Activated CD8-positive, alpha-beta memory T cell treated with anti-CD3 and anti-CD28 coated beads for 36 hours (primary cell): ENCODE measurements around the gene ZNF385D. TPM values are rescaled to one million over a fixed set of nuclear protein-coding genes. Genes with fewer than 3 reads are reported as not detected.
"Not testable (repeated sequence)": the region's sequence is repeated elsewhere in the genome, so short reads cannot be mapped to it uniquely, and the experiment has no call there.

ENCODE experiments used
- CTCF ChIA-PET: fragments of 350-600 bp; sonication (Branson Sonifier 250); formaldehyde crosslinking; loops from one replicate; lab custom pipeline; 2021; ENCODE audit warnings: antibody characterized with exemption; lab: Charles Lee
- POLR2A ChIA-PET: fragments of 350-600 bp; sonication (Branson Sonifier 250); formaldehyde crosslinking; loops from one replicate; lab custom pipeline; 2021; ENCODE audit warnings: antibody characterized with exemption; lab: Charles Lee
- total RNA-seq, 2 experiments: library from RNA; stranded (reverse); gene quantifications; one replicate each; pipeline ENCODE4 v1.2.3, GENCODE V29; 2021

ZNF385D gene
- total RNA-seq, 2 experiments from 2014 or later, result not detected

- ChIA-PET CTCF (no interaction called here), POLR2A (no interaction called here)
Observed at GRCh38 chr3:21411058-21411457, 340.0 kb downstream of the ZNF385D start.

DNA sequence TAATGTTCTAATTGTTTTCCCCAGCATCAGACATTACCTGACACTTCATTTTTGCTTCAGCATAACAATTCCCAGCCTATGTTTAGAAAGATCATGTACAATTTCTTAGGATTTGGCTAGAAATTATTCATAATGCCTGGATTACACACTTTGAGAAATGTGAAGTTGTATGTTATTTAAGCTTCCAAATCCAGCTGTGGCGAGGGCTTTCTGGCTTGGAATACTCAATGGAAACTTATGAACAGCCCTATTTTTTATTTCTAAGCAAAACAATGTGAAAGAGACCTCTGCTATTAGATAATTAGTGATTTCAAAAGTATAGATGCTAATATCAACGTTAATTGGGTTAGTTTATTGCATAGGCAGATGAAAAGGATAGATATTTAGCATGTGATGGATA, 341.6 kb downstream of the ZNF385D start:
- CTCF ChIA-PET, result no interaction called here
- POLR2A ChIA-PET, result no interaction called here

GRCh38 chr3:21407743-21408142, 343.3 kb downstream of the ZNF385D start:
- ChIA-PET CTCF (no interaction called here), POLR2A (no interaction called here)

- CTCF ChIA-PET, result no interaction called here
- POLR2A ChIA-PET, result no interaction called here
Observed at GRCh38 chr3:21405671-21406667, 345.0 kb downstream of the ZNF385D start.

DNA sequence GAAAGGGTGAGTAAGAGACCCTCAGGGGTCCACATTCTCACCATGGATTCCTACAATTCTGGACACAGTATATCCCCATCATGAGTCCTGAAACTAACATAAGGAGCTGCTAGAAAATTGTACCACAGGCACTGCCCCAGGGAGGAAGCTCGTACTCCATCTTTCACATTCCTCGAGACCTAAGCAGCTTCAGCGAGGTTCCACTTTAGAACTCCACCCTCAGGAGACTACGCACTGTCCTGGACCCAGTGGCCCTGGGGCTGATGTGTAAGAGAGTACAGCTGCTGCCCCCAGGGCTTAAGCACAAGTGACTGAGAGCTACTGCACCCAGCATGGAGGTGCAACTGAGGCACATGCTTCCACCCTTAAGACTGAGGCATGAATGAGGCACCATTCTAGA, 352.5 kb downstream of the ZNF385D start:
- ChIA-PET POLR2A (no interaction called here), CTCF (no interaction called here)

- CTCF ChIA-PET, result no interaction called here
- POLR2A ChIA-PET, result no interaction called here
Observed at GRCh38 chr3:21393683-21394311, 357.2 kb downstream of the ZNF385D start.

GRCh38 chr3:21392526-21392925, 358.5 kb downstream of the ZNF385D start:
- ChIA-PET CTCF (no interaction called here), POLR2A (no interaction called here)

DNA sequence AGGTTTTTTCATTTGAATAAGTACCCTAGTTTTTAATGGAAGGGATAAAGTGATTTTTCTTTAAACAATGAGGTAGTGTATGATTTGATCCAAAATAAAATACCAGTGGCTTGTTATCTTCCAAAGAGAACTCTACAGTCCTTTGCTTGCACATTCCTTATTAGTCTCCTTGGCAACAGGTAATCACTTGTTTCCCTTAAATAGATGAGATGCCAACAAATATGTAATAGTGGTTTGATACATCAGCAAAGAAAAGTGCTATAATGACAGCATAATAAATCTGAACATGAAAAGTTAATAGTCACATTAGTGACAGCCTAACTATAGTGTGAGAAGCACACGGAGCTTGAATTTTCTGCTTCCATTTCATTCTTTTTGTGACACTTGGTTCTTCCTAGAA, 360.2 kb downstream of the ZNF385D start:
- ChIA-PET POLR2A (no interaction called here), CTCF (no interaction called here)

- ChIA-PET POLR2A (no interaction called here), CTCF (no interaction called here)
Observed at GRCh38 chr3:21390136-21390535, 360.9 kb downstream of the ZNF385D start.

GRCh38 chr3:21387142-21387826, 363.7 kb downstream of the ZNF385D start:
- POLR2A ChIA-PET, CTCF ChIA-PET: not testable (repeated sequence)

DNA sequence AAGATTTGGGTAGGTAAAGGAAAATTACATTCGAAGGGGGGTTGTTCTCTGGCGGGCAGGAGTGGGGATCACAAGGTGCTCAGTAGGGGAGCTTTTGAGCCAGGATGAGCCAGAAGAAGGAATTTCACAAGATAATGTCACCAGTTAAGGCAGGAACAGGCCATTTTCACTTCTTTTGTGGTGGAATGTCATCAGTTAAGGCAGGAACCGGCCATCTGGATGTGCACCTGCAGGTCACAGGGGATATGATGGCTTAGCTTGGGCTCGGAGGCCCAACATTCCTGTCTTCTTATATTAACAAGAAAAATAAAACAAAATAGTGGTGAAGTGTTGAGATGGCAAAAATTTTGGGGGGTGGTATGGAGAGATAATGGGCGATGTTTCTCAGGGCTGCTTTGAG, 373.0 kb downstream of the ZNF385D start:
- POLR2A ChIA-PET, CTCF ChIA-PET: not testable (repeated sequence)

- ChIA-PET CTCF (no interaction called here), POLR2A (no interaction called here)
Observed at GRCh38 chr3:21377071-21377769, 373.8 kb downstream of the ZNF385D start.

- ChIA-PET POLR2A (no interaction called here), CTCF (no interaction called here)
Observed at GRCh38 chr3:21372316-21372715, 378.7 kb downstream of the ZNF385D start.
